GM12878 (cell line): Measurements from ENCODE around the gene TXN2. TPM values are rescaled to one million over a fixed set of nuclear protein-coding genes. Genes with fewer than 3 reads are reported as not detected.

ENCODE experiments used
- BMI1 ChIP-seq: fragments of 450-650 bp; IDR thresholded peaks from 2 replicates; pipeline ENCODE4 v1.6.1; 2016; ENCODE audit warnings: mild to moderate bottlenecking, moderate library complexity, borderline replicate concordance
- CBFB ChIP-seq: IDR thresholded peaks from 2 replicates; pipeline ENCODE4 v1.6.1; 2016; ENCODE audit warnings: antibody characterized with exemption, low read depth
- DPF2 ChIP-seq: fragments of 450-650 bp; IDR thresholded peaks from 2 replicates; pipeline ENCODE4 v1.6.1; 2017; ENCODE audit warnings: mild to moderate bottlenecking
- ESRRA ChIP-seq: IDR thresholded peaks from 2 replicates; pipeline ENCODE4 v1.6.1; 2012; ENCODE audit warnings: mild to moderate bottlenecking, low read length, improper control_type of control experiment
- MTA2 ChIP-seq: fragments of 450-650 bp; IDR thresholded peaks from 2 replicates; pipeline ENCODE4 v1.6.1; 2016; ENCODE audit warnings: low read depth, mild to moderate bottlenecking, moderate library complexity
- NKRF ChIP-seq: fragments of 450-650 bp; conservative IDR thresholded peaks from 2 replicates; pipeline ENCODE4 v1.6.1; 2017; ENCODE audit warnings: mild to moderate bottlenecking, moderate library complexity
- NR2F1 ChIP-seq: fragments of 450-650 bp; conservative IDR thresholded peaks from 2 replicates; pipeline ENCODE4 v1.6.1; 2017; ENCODE audit warnings: mild to moderate bottlenecking
- PAX8 ChIP-seq: fragments of 450-650 bp; IDR thresholded peaks from 2 replicates; pipeline ENCODE4 v1.6.1; 2017; ENCODE audit warnings: mild to moderate bottlenecking, moderate library complexity
- RAD21 ChIP-seq: IDR thresholded peaks from 2 replicates; pipeline ENCODE4 v1.6.1; 2011; ENCODE audit warnings: mild to moderate bottlenecking, low read depth, low read length, moderate library complexity; ENCODE audit not compliant: insufficient read depth
- REST ChIP-seq: IDR thresholded peaks from 2 replicates; pipeline ENCODE4 v1.6.1; 2012; ENCODE audit warnings: mild to moderate bottlenecking, low read depth, low read length
- SKIL ChIP-seq: fragments of 450-650 bp; IDR thresholded peaks from 2 replicates; pipeline ENCODE4 v1.6.1; 2017; ENCODE audit warnings: mild to moderate bottlenecking, low read depth, inconsistent platforms; ENCODE audit not compliant: poor library complexity, severe bottlenecking
- SP1 ChIP-seq: IDR thresholded peaks from one replicate; pipeline ENCODE4 v1.6.1; 2011; ENCODE audit warnings: low read depth, low read length
- SUPT20H ChIP-seq: IDR thresholded peaks from 2 replicates; pipeline ENCODE4 v1.6.1; 2011; ENCODE audit warnings: low read depth, mild to moderate bottlenecking, low read length, moderate library complexity, borderline replicate concordance; ENCODE audit not compliant: control insufficient read depth
- USF1 ChIP-seq: IDR thresholded peaks from 2 replicates; pipeline ENCODE4 v1.6.1; 2011; ENCODE audit warnings: borderline replicate concordance, low read depth, mild to moderate bottlenecking, moderate library complexity, mixed read lengths, low read length; ENCODE audit not compliant: insufficient read depth; ENCODE audit errors: extremely low read length
- YY1 ChIP-seq: IDR thresholded peaks from 2 replicates; pipeline ENCODE4 v1.6.1; 2011; ENCODE audit warnings: low read depth, mild to moderate bottlenecking, low read length
- ZNF687 ChIP-seq: fragments of 450-650 bp; IDR thresholded peaks from 2 replicates; pipeline ENCODE4 v1.6.1; 2017; ENCODE audit warnings: mild to moderate bottlenecking, moderate library complexity
- ZSCAN29 ChIP-seq: fragments of 450-650 bp; IDR thresholded peaks from 2 replicates; pipeline ENCODE4 v1.6.1; 2017; ENCODE audit warnings: mild to moderate bottlenecking, moderate library complexity
- polyA plus RNA-seq, 11 experiments: library from polyadenylated mRNA; depleted of rRNA in 4 of 11; unstranded in 6 of 11; stranded (reverse) in 5 of 11; fragments of >200 nt; fragmentation: Nextera tagmentation in 4 of 11; fragmentation: Illumina TruSeq in 1 of 11; extraction: Ambion mirVana in 4 of 11; extraction: Trizol in 1 of 11; gene quantifications; 1 replicate in 1 of 11; 2 replicates in 10 of 11; pipeline versions ENCODE4 v1.2.1 to v1.2.3, GENCODE V29; 2011 to 2016; ENCODE audit warnings: inconsistent platforms in 2 of 11, missing spikeins in 2 of 11, low read depth in 1 of 11
- total RNA-seq, 4 experiments: library from RNA; depleted of rRNA in 3 of 4; stranded (reverse); fragments of >200 nt in 3 of 4; fragmentation: Illumina TruSeq in 1 of 4; extraction: Trizol in 1 of 4; gene quantifications; 2 replicates each; pipeline versions ENCODE4 v1.2.1 to v1.2.3, GENCODE V29; 2013 to 2021

The TXN2 gene
- total and polyA plus RNA-seq, 10 of the 15 experiments (the other 5 are each of a cell fraction or from before 2014, with no cell fraction given), result 70.2 to 350 (median 183) TPM

- TF ChIP-seq CBFB (no peak; the same call in 1 of the 2 replicates), RAD21 (peak; percentile 30; the same call in 1 of the 2 replicates), MTA2 (no peak), DPF2 (peak; percentile 78), NR2F1 (peak; percentile 55; the same call in 1 of the 2 replicates), ESRRA (no peak), BMI1 (no peak), ZSCAN29 (no peak), PAX8 (no peak), SUPT20H (no peak), SKIL (no peak), SP1 (peak; percentile 47), NKRF (no peak), ZNF687 (peak; percentile 90), USF1 (no peak), REST (no peak), YY1 (no peak)
Observed at GRCh38 chr22:36454916-36455570, 26.4 kb downstream of the TXN2 start (continued).
